Stimulated activated CD4-positive, alpha-beta T cell treated with anti-CD3 and anti-CD28 coated beads, TNF-alpha, amount 100 ng/mL, for 48 hours (primary cell): ENCODE data around the gene OSMR.
A peak's percentile ranks its signal among the peaks of the same experiment; 100 is the strongest.

ENCODE experiments used
- DNase-seq, 3 donors: peaks; one replicate each; pipeline ENCODE4 v3.0.0-alpha.2; 2020; ENCODE audit warnings: low read depth in 3 of 3

The OSMR gene

DNA sequence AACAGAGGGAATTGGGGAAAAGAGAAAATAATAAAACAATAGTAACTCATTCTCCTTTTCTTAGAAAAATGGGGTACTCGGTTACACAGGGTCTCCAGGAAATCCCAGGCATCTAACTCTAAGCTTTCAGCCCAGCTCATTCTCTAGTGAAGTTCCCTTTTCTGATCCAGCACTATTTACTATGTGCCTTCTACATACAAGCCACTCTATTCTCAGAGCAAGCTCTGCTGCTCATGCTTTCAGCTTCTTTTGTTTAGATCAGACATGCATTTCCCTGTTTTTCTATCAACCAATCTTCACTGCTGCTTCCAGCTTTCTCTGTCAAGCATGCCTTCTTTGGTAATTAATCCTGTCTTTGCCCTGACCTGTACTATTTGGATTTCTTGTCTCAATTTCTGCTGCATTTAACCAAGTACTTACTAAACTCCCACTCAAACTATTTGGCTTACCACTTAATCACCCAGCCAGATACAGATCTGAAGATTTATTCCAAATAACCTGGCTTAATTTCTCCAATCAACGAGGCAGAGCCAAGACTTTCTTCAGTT lies 25.3 kb downstream of the OSMR start:
- DNase-seq, result no peak

DNA sequence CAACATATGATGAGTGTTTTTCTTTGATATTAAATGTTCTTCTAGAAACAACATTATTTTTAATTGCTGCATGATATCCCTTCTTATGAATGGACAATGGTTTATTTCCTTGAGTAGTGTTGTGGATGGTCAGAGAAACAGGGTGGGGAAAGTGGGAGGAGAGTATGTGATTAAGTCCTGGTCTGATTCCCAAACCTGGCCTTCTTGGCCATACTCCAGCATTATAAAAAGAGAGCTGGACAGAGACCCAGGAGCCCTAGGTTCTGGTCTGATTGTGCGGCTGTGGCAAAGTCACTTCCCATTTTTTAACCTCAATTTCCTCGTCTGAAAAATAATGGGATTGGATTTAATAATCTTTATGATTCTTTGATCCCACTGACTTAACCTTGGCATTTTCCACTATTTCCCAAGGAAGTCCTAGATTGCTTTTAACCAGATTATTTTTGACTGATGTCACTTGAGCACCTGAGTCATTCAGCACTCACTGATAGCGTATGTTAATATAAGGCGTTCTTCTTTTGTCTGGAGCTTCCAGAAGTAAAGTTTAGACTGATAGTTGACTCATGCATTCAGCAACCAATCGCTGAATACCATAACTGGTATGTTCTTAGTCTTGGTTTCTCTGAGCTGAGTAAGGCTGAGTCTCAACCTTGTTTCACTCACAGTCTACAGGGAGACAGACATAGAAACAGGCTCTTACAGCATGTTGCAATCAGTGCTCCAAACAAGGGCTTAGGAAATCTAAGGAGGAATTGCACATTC lies 26.2 kb downstream of the OSMR start:
- DNase-seq, result no peak

DNA sequence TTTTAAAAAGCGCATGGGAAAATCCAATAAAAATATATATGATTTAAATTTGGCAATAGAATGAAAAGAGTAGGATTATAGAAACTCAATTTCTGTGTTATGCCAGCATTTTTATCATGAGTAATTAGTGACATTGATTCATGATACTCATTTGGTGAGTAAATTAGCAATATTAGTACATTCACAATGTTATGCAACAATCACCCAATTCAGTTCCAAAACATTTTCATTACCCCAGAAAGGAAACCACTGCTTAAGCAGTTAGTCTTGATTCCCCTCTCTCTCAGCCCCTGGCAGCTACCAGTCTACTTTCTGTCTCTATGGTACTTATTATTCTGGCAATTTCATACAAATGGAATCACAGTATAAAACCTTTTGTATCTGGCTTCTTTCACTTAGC lies 27.0 kb downstream of the OSMR start:
- no peak for DNase-seq

DNA sequence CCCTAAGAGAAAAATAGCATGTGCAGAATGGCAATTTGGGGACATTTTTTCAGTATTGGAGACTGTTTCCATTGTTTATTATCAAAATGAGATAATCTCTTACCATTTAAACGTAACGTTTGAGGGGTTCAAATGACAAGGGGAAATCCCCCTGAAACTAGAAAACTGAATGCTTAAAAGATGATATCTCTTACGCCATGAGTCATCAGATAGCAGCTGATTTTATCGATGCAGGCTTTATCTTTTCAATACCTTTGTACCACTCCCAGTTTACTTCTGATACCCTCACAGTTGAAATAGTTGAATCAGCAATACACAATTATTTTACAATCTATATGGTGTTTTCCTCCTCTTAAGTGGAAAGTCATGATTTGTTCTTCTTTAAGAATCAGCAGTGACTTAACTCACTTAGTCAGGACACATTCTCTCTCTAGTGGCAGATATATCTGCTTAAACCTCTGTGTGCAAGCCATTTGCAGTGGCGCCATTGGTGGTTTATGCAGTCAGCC lies 29.2 kb downstream of the OSMR start:
- DNase-seq, result no peak

DNA sequence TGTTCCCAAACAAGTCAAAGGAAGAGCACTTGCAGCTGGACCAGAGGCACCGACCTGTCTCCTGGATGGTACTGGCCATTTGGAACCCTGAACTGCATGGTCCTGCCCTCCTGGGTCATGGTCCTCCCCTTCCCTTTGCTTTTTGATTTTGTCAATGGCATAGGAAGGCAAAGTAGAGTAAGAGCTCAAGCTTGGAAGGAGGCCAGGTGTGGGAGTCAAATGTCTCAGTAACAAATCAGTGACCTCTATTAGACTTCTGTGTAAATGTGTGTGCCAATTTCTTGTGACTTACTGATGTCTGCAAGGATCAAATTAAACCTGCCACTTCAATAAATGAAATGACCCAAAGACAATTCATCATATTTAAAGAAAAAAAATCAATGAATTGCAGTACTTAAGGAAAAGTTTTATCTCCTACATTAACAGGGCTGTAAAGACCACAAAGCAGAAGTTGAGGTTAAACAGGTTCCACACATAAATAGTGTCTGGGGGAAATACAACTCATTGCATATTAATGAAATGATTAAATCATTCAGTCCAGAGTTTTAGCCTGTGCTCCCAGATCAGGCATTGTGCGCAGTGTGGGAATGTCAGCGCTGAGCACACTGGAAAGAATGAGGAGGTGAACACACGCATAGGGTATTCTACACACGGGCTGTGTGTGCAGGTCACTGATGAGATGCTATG lies 32.7 kb downstream of the OSMR start:
- no peak for DNase-seq

DNA sequence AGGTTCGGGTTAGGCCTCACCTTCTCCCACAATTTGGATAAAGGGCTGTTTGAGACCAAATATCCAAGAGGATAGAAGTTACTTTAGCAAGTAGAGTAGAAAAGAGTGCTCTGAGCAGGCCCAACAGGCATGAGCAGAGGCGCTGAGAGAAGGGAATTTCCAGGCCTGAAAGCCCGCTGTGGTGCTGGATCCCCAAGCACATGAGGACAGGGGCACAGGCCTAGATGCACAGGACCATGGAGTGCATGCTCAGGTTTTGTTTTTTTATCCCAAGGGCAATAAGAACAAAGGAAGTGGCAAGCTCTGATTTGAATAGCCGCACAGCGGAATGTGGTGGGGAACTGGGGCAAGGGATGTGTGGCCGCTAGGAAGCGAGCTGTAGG lies 33.3 kb downstream of the OSMR start:
- DNase-seq, result no peak

DNA sequence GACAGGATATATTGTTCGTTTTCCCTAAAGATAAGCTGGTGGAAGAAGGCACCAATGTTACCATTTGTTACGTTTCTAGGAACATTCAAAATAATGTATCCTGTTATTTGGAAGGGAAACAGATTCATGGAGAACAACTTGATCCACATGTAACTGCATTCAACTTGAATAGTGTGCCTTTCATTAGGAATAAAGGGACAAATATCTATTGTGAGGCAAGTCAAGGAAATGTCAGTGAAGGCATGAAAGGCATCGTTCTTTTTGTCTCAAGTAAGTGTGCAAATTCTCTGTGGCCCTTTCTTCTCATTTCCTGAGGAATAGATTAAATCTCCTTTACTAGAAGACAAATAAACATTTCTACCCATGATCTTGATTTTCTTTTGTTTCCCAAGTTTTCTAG lies 38.0 kb downstream of the OSMR start:
- DNase-seq, result no peak

DNA sequence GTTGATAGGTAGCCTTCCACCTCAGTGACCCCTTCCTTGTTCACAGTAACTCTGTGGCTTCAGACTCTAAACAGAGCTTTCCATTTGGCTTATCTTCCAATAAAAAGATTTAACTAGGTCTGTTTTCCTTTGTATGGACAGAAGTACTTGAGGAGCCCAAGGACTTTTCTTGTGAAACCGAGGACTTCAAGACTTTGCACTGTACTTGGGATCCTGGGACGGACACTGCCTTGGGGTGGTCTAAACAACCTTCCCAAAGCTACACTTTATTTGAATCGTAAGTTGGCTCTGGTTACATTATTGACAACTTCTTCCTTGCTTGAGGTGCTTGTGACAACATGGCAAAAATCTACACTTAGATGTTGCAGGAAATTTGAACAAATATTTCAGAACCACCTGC lies 39.4 kb downstream of the OSMR start:
- no peak for DNase-seq

DNA sequence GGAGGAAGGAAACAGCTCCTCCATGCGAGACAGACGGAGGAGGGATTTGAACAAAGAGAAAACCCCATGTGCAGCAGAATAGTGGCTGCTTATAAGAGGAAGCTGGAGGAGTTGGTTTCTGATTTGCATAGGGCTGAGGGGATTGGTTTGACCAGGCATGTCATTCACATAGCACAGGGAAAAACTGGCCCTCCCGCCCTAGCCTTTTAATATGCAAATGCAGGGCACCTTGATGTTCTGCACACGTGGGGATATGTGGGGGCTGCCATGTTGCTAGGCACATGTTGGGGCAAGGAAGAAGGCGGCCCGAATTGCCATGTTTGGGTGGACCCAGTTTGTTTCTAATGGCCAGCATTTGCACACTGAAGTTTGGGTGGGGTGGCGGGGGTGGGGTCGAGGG lies 42.2 kb downstream of the OSMR start:
- no peak for DNase-seq

DNA sequence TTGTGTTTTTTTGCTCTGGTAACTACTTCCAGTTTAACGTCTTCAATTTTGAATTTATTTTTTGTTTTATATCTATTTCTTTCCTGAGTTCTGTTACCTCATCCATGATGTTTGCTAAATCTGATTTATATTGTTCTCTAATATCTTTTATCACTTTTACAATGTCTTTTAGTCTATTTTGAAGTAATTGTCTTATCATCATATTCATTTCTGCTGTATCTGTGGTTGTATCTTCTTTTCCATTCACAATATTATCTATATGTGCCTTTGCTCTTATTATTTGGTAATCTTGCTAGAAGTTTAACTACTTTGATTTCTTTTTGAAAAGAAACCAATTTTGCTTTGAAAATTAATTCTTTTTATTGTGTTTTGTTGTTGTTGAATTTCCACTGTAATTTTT lies 43.6 kb downstream of the OSMR start:
- DNase-seq, result no peak

DNA sequence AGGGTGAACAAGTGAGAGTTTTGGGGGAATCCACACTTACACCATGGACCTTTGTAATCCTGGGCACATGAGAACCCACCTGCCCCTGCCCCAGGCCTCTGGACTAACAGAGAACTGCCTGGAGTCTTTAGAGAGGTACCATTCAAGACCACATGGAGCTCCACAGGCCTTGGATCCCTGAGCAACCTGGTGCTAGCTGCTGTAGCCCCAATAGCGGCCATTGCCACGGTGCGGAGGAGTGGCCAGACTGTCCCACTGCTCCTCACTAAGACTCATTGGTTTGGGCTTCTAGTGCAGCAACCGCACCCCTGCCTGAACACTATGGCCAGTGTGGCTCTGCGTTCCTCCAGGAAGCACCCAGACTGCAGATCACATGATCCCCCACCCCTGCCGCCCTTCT lies 45.8 kb downstream of the OSMR start:
- DNase-seq, result no peak

DNA sequence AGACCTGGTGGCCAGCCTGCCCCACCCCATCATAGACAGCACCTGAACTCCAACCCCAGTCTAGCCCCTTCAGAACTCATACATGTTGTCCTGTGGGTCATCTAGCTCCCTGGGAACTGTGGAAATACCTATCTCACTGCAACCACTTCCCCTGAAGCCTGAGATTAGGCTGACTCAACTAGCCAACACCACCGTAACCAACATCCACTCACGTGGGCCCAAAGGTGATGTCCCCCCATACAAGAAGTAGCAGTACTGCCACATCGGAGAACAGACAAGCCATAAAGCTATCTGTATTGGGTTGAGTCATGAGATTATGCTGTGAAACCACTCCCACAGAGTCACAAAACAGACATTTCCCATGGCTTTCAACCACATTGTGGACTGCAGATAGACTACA lies 46.6 kb downstream of the OSMR start:
- DNase-seq, result no peak

DNA sequence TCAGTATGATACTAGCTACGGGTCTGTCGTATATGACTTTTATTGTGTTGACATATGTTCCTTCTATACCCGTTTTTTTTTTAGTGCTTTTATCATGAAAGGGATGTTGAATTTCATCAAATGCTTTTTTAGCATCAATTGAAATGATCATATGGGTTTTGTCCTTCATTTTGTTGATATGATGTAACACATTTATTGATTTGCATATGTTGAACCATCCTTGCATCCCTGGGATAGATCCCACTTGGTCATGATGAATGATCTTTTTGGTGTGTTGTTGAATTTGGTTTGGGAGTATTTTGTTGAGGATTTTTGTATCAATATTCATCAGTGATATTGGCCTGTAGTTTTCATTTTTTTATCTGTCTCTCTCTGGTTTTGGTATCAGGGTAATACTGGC lies 50.9 kb downstream of the OSMR start:
- DNase-seq, result no peak

DNA sequence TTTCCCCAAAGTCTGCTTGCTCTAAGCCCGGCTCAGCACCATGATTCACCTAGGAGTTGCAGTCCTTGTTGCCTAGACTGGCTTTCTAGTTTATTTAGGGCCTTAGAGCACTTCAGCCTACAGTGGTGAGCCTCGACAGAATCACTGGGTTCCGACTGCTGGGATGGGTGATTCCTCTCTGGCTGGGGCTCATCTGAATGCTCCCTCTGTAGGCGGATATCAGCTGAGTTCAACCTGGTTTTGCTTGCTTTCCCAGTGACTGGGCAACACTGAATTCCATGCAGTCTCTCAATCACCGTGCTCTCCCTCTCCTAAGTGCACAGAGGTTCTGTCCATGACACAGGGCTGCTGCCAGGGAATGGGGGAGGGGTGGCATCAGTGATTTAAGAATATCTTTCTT lies 54.1 kb downstream of the OSMR start:
- no peak for DNase-seq

DNA sequence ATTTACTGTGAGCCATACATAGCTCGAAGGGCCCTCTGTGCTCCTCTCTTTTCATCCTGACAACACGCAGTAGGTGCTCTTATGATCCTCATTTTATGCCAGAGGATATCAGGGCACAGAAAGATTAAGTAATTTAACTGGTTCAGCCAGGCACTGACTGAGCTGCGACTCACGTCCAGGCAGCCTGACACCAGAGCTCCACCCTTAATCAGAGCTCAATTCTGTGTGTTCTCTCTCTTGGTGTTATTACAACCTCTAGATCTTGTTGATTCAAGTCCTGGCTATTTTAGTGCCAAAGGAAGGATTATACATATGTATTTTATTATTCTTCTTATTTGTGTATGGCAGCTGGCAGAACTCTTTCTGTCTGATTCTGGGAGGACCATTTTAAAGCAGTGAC lies 59.7 kb downstream of the OSMR start:
- DNase-seq, result no peak

DNA sequence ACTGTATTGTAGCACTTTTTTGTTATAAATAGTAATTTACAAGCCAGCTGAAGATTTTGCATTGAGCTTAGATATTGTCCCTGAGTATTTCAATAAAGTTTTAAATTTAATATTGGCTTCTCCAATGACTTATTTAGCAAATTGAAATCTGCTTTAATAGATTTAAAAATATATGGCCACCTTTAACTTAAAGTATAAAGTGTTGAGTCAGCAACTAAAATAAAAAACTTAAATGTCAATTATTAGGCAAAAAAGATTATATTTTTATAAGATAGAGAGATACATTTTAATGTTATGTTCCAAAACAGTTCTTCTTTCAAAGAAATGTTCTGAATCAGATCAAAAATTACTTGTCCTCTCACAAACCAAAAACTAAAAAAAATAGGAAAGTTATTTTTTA lies 60.7 kb downstream of the OSMR start:
- DNase-seq, result no peak

DNA sequence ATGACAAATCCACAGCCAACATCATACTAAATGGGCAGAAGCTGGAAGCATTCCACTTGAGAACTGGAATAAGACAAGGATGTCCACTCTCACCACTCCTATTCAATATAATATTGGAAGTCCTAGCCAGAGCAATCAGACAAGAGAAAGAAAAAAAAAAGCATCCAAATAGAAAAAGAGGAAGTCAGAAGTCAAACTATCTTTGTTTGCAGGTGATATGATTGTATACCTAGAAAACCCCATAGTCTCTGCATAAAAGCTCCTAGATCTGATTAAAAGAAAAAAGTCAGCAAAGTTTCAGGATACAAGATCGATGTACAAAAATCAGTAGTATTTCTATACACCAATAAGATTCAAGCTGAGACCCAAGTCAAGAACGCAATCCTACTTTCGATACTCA lies 66.1 kb downstream of the OSMR start:
- DNase-seq, result no peak

DNA sequence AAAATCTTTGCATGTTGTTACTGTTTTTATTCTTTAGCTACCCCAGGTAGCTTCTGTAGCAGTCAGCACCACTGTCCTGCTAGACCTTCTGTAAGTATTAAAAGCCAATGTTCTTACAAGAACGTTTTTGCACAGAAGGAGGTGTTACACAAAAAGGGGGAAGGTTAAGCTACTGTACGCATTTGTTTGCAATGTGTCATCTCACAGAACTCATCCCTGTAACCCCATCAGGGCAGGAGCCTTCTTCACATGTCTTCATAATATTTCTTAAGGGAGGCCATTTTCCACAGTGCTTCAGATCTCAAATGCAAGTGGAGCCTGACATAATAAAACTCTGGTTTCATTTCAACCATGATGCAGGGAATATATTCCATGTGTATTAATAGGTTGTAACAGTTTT lies 67.9 kb downstream of the OSMR start:
- no peak for DNase-seq

DNA sequence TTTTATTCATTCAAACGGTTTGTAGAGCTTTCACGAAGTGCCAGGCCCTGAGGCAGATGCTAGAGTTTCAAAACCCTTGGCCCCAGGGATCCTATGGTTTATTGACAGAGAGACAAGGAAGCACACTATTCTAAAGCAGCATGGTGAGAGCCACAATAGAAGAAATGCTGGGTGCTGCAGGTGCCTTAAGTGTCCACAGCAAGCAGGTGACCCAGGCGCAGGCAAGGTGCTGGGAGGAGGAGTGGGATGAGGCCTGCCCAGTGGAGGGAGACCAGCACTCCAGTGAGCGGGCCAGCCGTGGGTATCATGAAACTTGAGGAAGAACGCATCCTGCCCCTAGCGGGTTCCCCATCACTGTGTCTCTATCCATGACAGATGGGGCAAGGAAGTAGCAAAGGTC lies 71.0 kb downstream of the OSMR start:
- no peak for DNase-seq

DNA sequence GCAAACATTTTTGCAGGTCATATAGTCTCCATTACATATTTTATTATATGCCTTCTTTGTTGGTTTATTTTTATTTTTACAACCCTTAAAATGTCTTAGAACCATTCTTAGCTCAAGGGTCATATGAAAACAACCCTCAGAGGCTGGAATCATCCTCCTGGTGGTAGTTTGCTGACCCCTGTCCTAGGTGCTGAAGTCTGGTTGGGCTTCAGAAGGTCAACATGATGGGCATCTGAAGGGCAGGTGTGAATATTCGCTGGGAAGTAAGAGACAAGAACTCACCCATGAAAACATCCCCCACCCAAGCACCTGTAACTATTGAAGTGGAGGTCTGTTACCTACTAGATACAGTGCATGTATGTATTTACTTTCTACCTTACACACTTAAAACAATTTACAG lies 75.4 kb downstream of the OSMR start:
- DNase-seq, result no peak

DNA sequence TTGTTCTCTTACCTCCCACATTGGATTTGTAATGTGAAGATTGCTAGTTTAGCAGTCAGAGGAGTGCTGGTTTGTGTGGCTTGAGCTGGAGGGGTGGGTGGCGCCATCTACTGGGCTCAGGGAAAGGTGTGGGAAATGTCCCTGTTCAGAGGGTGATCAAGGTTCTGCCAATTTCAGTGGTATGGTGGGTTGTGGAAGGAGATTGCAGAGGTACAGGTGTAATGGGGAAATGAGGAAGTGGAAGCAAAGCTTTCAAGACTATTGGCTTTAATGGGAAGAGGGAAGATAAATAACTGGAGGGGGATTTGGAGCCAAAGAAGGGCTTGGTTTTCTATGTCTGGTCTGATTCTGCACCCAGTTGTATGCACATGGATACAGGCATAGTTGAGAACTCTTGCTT lies 76.4 kb downstream of the OSMR start:
- DNase-seq, result peak; percentile 18 to 41 (median 21)

DNA sequence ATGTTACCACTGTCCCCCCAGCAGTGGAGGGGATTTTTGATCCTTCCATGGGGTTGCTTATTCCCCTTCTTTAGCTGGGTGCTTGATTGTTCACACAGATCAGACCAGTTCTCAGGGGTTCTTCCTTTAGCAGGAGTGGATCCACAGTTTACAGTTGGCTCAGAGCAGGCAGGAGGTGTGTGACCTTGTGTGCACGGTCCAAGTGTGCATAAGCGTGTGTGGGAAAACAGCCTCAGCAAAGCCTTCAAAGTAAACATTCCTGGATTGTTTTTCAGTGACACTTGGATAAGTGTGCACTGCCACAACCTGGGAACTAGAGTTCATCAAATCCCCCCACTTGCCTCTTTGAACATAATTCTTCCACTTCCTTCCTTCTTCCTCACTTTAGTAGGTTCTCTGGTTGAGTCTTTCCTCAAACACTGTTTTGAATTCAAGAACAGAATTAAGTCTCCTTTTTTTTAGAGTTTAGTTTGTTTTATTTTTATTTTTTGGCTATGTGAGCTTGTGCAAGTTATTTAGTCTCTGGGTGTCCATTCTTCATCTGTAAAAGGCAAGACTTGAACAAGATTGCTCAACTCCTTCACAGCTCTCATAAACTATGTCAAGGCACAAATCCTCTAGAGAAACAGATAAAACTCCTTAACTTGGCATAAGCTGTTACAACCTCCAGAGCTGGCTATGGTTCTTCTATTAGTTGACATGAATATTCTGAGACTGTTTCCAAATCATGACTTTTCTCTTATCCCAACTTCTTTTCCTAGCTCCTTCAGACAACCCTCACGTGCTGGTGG lies 78.0 kb downstream of the OSMR start:
- no peak for DNase-seq
